GM12872 (cell line): ENCODE measurements around the gene PARN.

ENCODE experiments used
- TF ChIP-seq, protein P1 (sequence below): IDR thresholded peaks from 3 replicates; pipeline ENCODE4 v1.5.1; 2011; ENCODE audit warnings: low read depth, mild to moderate bottlenecking, low read length, moderate library complexity; ENCODE audit not compliant: insufficient read depth

The PARN gene

DNA sequence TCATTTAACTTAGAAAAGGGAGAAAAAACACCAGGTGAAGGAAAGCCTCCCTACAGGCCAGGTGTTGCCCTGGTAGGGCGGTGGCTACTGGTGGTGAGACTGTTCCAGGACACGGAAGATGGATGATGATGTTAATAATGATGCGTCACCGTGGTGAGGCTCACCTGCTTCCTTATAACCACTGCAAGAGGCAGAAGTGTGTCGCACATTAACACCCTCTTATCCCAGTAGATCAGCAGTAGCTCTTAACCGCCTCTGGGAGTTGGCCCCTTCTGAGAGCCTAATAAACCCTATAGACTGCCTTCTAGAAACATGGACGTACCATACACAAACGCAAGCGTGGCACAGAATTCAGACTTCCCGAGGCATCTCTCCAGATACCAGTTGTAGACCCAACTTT lies 10.5 kb upstream of the PARN start:
- TF ChIP-seq, protein P1, sequence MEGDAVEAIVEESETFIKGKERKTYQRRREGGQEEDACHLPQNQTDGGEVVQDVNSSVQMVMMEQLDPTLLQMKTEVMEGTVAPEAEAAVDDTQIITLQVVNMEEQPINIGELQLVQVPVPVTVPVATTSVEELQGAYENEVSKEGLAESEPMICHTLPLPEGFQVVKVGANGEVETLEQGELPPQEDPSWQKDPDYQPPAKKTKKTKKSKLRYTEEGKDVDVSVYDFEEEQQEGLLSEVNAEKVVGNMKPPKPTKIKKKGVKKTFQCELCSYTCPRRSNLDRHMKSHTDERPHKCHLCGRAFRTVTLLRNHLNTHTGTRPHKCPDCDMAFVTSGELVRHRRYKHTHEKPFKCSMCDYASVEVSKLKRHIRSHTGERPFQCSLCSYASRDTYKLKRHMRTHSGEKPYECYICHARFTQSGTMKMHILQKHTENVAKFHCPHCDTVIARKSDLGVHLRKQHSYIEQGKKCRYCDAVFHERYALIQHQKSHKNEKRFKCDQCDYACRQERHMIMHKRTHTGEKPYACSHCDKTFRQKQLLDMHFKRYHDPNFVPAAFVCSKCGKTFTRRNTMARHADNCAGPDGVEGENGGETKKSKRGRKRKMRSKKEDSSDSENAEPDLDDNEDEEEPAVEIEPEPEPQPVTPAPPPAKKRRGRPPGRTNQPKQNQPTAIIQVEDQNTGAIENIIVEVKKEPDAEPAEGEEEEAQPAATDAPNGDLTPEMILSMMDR = no peak

DNA sequence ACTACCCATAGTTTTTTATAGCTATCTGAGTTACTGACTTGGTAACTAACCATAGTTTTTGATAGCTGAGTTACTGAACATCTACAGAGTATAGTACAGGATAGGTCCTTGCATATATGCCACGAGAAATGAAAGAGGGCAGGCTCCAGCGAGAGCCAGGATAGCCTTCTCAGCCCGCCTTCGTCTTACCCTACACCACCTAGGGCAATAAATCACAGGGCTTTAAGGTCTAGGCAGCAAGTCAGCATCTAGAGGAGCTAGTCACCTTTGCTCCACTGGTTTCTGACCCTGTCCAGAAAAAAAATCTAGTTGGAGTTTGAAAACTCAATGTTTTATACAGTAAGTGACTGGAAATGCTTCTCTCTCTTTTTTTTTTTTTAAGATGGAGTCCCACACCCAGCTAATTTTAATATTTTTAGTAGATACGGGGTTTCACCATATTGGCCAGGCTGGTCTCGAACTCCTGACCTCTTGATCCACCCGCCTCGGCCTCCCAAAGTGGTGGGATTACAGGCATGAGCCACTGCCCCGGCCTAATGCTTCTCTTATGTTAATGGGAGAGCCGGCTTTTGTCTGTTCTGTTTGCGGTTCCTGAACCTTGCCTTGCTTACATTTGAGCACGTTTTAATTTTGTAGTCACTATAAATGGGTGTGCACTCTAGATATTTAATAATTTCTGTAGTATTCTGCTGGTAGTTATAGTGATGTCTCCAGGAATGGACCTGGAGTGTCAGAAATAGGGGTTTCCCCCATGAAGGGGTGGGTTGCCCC lies 5.5 kb upstream of the PARN start:
- TF ChIP-seq, protein P1 = no peak

DNA sequence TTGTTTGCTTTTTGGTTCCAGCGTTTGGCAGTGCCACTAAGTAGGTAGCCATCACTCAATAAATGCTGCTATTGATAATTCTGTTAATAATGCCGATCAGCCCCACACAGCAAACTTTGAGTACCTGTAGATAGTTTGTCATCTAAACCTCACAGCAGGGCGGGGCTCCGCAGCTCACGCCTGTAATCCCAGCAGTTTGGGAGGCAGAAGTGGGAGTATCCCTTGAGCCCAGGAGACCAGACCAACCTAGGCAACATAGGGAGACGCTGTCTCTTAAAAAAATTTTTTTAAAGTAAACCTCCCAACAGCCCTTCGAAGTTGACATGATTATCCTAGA lies 4.3 kb upstream of the PARN start:
- TF ChIP-seq, protein P1 = no peak

DNA sequence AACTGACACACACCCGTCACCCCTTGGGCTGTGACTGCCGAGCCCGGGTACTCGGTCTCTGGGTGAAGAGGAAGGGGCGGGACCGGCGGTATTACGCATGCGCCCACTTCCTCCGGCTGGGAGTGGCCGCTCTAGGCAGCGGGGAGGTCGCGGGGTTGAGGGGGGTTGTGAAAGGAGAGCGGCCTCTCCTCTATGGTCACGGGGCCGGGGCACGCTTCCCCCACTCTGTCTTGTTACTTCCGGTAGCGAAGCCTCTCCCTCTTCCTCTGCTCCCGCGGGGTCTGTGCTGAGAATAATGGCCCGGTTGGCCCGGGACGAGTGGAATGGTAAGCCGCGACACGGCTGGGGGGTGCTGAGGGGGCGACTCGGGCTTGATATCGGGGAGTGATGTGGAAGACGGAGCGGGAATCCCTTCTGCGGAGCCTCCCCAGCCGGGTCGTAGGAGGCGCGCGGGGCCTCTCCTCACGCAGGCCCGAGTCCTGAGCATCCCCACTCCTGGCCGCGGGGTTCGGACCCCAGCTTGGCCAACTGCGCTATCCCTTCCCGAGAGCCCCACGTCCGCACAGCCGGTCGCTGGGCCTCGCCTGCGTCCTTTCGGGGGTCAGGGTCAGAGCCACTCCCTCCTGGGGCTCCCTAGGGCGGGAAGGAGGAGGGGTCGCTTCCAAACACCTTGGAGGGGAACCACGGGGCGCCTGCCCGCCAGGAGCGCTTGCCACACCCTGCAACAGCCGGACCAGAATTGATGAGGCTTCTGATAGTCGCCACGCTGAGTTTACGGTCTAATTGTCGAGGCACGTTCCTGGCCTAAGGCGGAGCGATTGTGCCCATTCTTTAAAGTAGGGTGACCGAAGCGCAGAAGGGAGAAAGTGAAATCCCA lies 2.9 kb upstream of the PARN start, which contains the start of gene BFAR:
Gene BFAR, plus strand, starts transcription at position 259 of the 877 bp plus-strand sequence. CDS start 11,396 bp downstream, outside the sequence.
- TF ChIP-seq, protein P1 = no peak

DNA sequence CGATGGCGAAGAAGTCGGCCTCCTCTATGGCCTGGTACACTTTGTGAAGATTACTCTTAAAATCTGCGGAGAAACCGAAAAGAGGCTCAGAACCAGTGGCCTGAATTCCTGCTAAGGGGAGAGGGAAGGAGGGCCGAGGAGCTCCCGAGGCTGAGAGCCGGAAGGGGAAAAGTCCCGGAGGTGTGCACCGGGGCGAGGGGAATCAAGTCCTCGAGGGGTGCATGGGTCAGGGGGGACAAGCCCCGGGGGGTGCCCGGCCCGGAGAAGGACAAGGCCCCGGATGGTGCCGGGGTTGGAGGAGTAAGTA lies 495 bp downstream of the PARN start:
- TF ChIP-seq, protein P1 = no peak

DNA sequence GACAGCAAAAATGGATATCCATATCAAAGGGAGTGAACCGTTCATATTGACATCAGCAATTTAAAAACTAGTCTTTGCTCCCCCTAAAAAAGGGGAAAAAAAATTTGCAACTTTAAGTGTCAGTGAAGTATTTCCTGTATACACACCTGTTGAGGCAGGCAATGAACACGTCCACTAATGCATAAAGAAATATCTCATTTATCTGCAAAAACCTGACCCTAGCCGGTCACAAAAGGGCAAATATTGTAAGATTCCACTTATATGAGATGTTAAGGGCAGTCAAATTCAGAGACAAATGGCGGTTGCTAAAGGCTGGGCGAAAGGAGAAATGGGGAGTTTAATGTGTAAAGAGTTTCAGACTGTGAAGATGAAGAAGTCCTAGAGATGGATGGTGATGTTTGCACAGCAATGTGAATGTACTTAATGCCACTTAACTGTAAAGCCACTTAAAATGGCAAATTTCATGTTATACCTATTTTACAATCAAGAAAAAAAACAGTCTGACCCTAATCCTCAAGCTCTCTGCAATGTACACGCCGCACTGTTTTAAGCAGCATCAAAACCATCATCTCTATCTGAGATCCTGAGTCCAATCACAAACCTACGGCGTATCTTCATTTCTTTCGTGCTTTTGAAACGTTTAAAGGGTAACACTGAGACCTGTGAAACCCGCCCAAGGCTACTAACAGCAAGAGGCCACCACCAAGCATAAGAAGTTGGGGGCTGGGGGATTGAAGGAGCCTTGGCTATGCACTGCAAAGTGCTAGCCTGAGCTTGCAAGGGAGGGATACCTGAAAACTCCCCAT lies 1.1 kb downstream of the PARN start:
- TF ChIP-seq, protein P1 = no peak

DNA sequence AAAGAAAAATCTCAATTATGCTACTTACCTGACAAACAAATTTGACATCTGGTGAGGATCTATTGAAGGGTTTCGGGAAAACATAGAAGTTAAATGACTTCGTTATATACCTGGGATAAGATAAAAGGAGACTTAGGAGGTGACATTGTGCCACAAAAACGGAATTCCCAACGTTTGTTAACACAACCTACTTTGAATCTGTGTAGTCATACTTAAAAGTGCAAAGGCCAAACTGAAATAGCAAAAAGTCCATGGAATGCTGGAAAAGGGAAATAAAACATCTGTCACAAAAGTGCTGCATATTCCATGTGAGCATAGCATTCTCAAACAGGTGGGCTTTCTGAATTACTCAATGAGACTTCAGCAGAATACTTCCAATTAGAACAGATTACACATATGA lies 3.0 kb downstream of the PARN start:
- TF ChIP-seq, protein P1 = no peak
